WTC11 (cell line): ENCODE results near the gene NLGN1. TPM values are rescaled to one million over a fixed set of nuclear protein-coding genes. Genes with fewer than 3 reads are reported as not detected.

ENCODE experiments used
- ATAC-seq: fragments of 200-7000 bp; cut with Tn5 transposase; 2 replicates; pipeline ENCODE4 v1.10.0; 2021; ENCODE audit warnings: mild to moderate bottlenecking, moderate library complexity
- CTCF ChIA-PET: fragments of 300-600 bp; sonication (Branson Sonifier 250); formaldehyde crosslinking; loops from one replicate; lab custom pipeline; 2021; ENCODE audit warnings: antibody characterized with exemption; lab: Charles Lee
- POLR2A ChIA-PET: fragments of 350-600 bp; sonication (Branson Sonifier 250); formaldehyde crosslinking; loops from one replicate; lab custom pipeline; 2021; ENCODE audit warnings: antibody characterized with exemption; lab: Charles Lee
- DNase-seq: peaks from one replicate; pipeline ENCODE4 v3.0.0; 2021; ENCODE audit warnings: low spot score
- H3K27ac Mint-ChIP-seq: 2 replicates; pipeline ENCODE4 v1.8.0; 2021; ENCODE audit warnings: mixed read lengths
- H3K27me3 Mint-ChIP-seq: 2 replicates; pipeline ENCODE4 v1.8.0; 2021; ENCODE audit warnings: low read depth, mild to moderate bottlenecking, moderate library complexity, mixed read lengths
- H3K36me3 Mint-ChIP-seq: 2 replicates; pipeline ENCODE4 v1.8.0; 2021; ENCODE audit warnings: mixed read lengths
- H3K4me1 Mint-ChIP-seq: 2 replicates; pipeline ENCODE4 v1.8.0; 2022; ENCODE audit warnings: mixed read lengths
- H3K4me3 Mint-ChIP-seq: 2 replicates; pipeline ENCODE4 v1.8.0; 2021; ENCODE audit warnings: mild to moderate bottlenecking, moderate library complexity, mixed read lengths
- H3K9me3 Mint-ChIP-seq: 2 replicates; pipeline ENCODE4 v1.8.0; 2021; ENCODE audit warnings: mixed read lengths
- ATF6 ChIP-seq: sonication (generic); formaldehyde crosslinking; IDR thresholded peaks from 2 replicates; pipeline ENCODE4 v1.8.1; 2023; ENCODE audit warnings: mild to moderate bottlenecking, missing genetic modification reagents
- CREM ChIP-seq: sonication (generic); formaldehyde crosslinking; IDR thresholded peaks from 2 replicates; pipeline ENCODE4 v1.8.1; 2022; ENCODE audit warnings: mild to moderate bottlenecking, missing genetic modification reagents, moderate library complexity
- CTCF ChIP-seq: fragments of 200-600 bp; IDR thresholded peaks from 2 replicates; pipeline ENCODE4 v1.8.0; 2022; ENCODE audit warnings: antibody characterized with exemption
- ERG ChIP-seq: fragments of 250-450 bp; sonication (Bioruptor Pico); IDR thresholded peaks from 2 replicates; pipeline ENCODE4 v1.8.0; 2021; ENCODE audit warnings: mild to moderate bottlenecking
- ETV6 ChIP-seq: sonication (generic); formaldehyde crosslinking; IDR thresholded peaks from 2 replicates; pipeline ENCODE4 v1.8.1; 2022; ENCODE audit warnings: mild to moderate bottlenecking, missing genetic modification reagents
- JAZF1 ChIP-seq: fragments of 250-450 bp; sonication (Bioruptor Pico); IDR thresholded peaks from 2 replicates; pipeline ENCODE4 v1.9.0; 2021; ENCODE audit warnings: moderate library complexity, mild to moderate bottlenecking, inconsistent platforms
- JUN ChIP-seq: sonication (generic); formaldehyde crosslinking; IDR thresholded peaks from 2 replicates; pipeline ENCODE4 v1.8.0; 2023; ENCODE audit warnings: mild to moderate bottlenecking, missing genetic modification reagents
- MLX ChIP-seq: sonication (generic); formaldehyde crosslinking; IDR thresholded peaks from 2 replicates; pipeline ENCODE4 v1.8.1; 2023; ENCODE audit warnings: mild to moderate bottlenecking, missing genetic modification reagents, moderate library complexity
- MXD4 ChIP-seq: fragments of 250-450 bp; sonication (Bioruptor Pico); IDR thresholded peaks from 2 replicates; pipeline ENCODE4 v1.8.0; 2021; ENCODE audit warnings: mild to moderate bottlenecking, moderate library complexity, borderline replicate concordance
- RELA ChIP-seq: sonication (generic); formaldehyde crosslinking; IDR thresholded peaks from 2 replicates; pipeline ENCODE4 v1.8.1; 2022; ENCODE audit warnings: missing genetic modification reagents, mild to moderate bottlenecking, borderline replicate concordance
- ZBTB21 ChIP-seq: sonication (generic); formaldehyde crosslinking; IDR thresholded peaks from 2 replicates; pipeline ENCODE4 v1.8.1; 2023; ENCODE audit warnings: mild to moderate bottlenecking, missing genetic modification reagents, borderline replicate concordance
- ZNF121 ChIP-seq: sonication (generic); formaldehyde crosslinking; IDR thresholded peaks from 2 replicates; pipeline ENCODE4 v1.8.0; 2023; ENCODE audit warnings: missing genetic modification reagents
- ZNF219 ChIP-seq: sonication (generic); formaldehyde crosslinking; IDR thresholded peaks from 2 replicates; pipeline ENCODE4 v1.8.0; 2023; ENCODE audit warnings: missing genetic modification reagents, mild to moderate bottlenecking, borderline replicate concordance
- ZNF263 ChIP-seq: sonication (generic); formaldehyde crosslinking; IDR thresholded peaks from 2 replicates; pipeline ENCODE4 v1.8.1; 2022; ENCODE audit warnings: low read depth, mild to moderate bottlenecking, moderate library complexity, missing genetic modification reagents
- ZNF416 ChIP-seq: fragments of 250-450 bp; sonication (Bioruptor Pico); IDR thresholded peaks from 2 replicates; pipeline ENCODE4 v1.9.0; 2021; ENCODE audit warnings: mild to moderate bottlenecking, inconsistent platforms
- ZNF425 ChIP-seq: fragments of 250-450 bp; sonication (Bioruptor Pico); conservative IDR thresholded peaks from 2 replicates; pipeline ENCODE4 v1.9.0; 2021; ENCODE audit warnings: mild to moderate bottlenecking
- ZSCAN18 ChIP-seq: fragments of 250-450 bp; sonication (Bioruptor Pico); IDR thresholded peaks from 2 replicates; pipeline ENCODE4 v2.1.2; 2022; ENCODE audit warnings: mild to moderate bottlenecking, moderate library complexity
- total RNA-seq: library from RNA; stranded (reverse); gene quantifications from 3 replicates; pipeline ENCODE4 v1.2.3, GENCODE V29; 2021

NLGN1 gene
- total RNA-seq, 1 experiment from 2014 or later, result 12.4 TPM

GRCh38 chr3:174322789-174323188 lies 925.2 kb downstream of the NLGN1 start (continued):
- TF ChIP-seq JAZF1 (CRISPR knock-in tag), result no peak
- no peak for TF ChIP-seq RELA
- TF ChIP-seq ZNF425 (CRISPR knock-in tag), result no peak
- no peak for TF ChIP-seq ZNF263 (CRISPR knock-in tag)
- TF ChIP-seq MXD4 (CRISPR knock-in tag), result no peak
- TF ChIP-seq ZSCAN18 (CRISPR knock-in tag), result no peak
- no peak for TF ChIP-seq CTCF

GRCh38 chr3:174325171-174325570 lies 927.6 kb downstream of the NLGN1 start:
- ChIA-PET CTCF (no interaction called here), POLR2A (no interaction called here)
- H3K9me3 Mint-ChIP-seq, result peaks cover 27% of the 10 kb centered on the region
- peaks cover 15% of the 10 kb centered on the region for H3K36me3 Mint-ChIP-seq
- H3K4me1 Mint-ChIP-seq, result peaks cover 28% of the 10 kb centered on the region
- no peak overlapping the region for H3K4me3 Mint-ChIP-seq
- no peak for ATAC-seq
- no peak overlapping the region for H3K27ac Mint-ChIP-seq
- no peaks in the 10 kb centered on the region; the same call in 1 of the 2 replicates for H3K27me3 Mint-ChIP-seq
- no peak for DNase-seq
- TF ChIP-seq ZNF219 (CRISPR knock-in tag) (no peak), ZBTB21 (CRISPR knock-in tag) (no peak), ERG (no peak)

GRCh38 chr3:174325834-174326700 lies 928.5 kb downstream of the NLGN1 start:
- peaks cover 6% of the 10 kb centered on the region for H3K36me3 Mint-ChIP-seq
- POLR2A ChIA-PET, result no interaction called here
- no peak for TF ChIP-seq JUN (CRISPR knock-in tag)
- TF ChIP-seq MLX, result no peak
- TF ChIP-seq ZNF416, result no peak
- no peak for TF ChIP-seq MXD4 (CRISPR knock-in tag)
- no peak for TF ChIP-seq ATF6 (CRISPR knock-in tag)
- no peak for TF ChIP-seq CREM (CRISPR knock-in tag)
- TF ChIP-seq ZNF121, result no peak
- TF ChIP-seq CTCF, result no peak
- TF ChIP-seq ETV6 (CRISPR knock-in tag), result no peak
- H3K4me1 Mint-ChIP-seq, result peaks cover 32% of the 10 kb centered on the region
- ATAC-seq (no peak), DNase-seq (no peak)
- peaks cover 4% of the 10 kb centered on the region for H3K27me3 Mint-ChIP-seq
- CTCF ChIA-PET, result no interaction called here
- peaks cover 22% of the 10 kb centered on the region for H3K9me3 Mint-ChIP-seq
- H3K27ac Mint-ChIP-seq, result peak overlapping the region; percentile 50; the same call in 1 of the 2 replicates
- no peak overlapping the region for H3K4me3 Mint-ChIP-seq
